ENCODE results near the gene ABCD4. TPM values are rescaled to one million over a fixed set of nuclear protein-coding genes. Genes with fewer than 3 reads are reported as not detected.

Gene ABCD4
- total RNA-seq, 4 donors from 2014 or later: 26.1 to 73.4 (median 49.5) TPM

DNA sequence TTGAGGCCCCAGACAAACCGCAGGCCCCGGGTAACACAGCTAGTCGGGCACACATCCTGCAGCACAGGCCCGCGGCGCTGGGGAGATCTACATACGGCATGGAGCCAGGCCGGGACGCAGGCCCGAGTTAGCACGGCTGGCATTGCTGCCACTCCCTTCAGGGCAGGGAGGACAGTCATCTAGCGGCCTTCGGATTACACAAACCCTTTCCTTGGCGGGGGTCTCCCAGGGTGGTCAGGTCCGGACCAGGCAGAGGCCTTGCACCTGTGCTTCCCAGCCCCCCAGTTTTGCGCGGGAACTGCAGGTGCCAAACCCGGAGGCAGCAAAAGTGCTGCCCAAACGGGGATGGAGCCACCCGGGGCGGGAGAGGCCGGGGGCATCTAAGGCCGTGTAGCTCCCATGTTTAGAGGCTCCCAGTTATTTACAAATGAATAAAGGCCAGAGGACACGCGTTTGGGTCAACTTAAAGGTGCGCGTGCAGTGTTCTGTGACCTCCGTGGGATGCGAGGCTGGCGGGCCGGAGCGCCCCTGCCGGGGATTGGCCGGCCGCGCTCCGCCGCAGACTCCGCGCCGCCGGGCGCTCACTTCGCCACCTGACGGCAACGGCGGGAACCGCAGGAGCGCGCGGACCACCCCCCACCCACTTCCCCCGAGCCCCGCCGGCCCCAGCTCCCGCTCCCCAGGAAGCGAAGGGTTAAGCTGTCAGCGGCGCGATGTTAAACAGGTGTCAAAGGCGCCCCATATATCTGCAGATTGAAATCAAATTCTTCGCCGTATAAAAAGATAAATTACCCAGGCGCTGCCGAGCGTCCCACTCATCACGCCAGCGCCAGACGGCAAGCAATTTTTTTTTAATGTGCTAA, 45.4 kb downstream of the ABCD4 start:
- TF ChIP-seq POLR2A (IDR thresholded peaks at IDR 0.05): no peak
- TF ChIP-seq CTCF (IDR thresholded peaks at IDR 0.05): peak; percentile 67 to 96 (median 86)

GRCh38 chr14:74255281-74255680, 47.5 kb downstream of the ABCD4 start:
- intact Hi-C loops (cut with DNase I; ENCODE audit: low total_unique reads): no loop called here
- Histone ChIP-seq H3K4me3 (no peak overlapping the region), H3K4me1 (no peaks in the 10 kb centered on the region), H3K9me3 (no peaks in the 10 kb centered on the region), H3K27ac (no peak overlapping the region), H3K27me3 (peaks cover 0 to 4% of the 10 kb centered on the region in 2 donors), H3K36me3 (no peaks in the 10 kb centered on the region)
- TF ChIP-seq POLR2A (IDR thresholded peaks at IDR 0.05): no peak
- no peak for TF ChIP-seq CTCF (IDR thresholded peaks at IDR 0.05)
- DNase-seq: no peak

More for the DNA sequence above, 45.4 kb downstream of the ABCD4 start:
- Histone ChIP-seq H3K36me3 (no peaks in the 10 kb centered on the region), H3K9me3 (no peaks in the 10 kb centered on the region), H3K4me1 (no peaks in the 10 kb centered on the region), H3K27me3 (peaks cover 0 to 4% of the 10 kb centered on the region in 2 donors), H3K27ac (no peak overlapping the region), H3K4me3 (peak overlapping the region; percentile 42 to 48)
- DNase-seq: peak in 1 of 2 donors; percentile 40
- intact Hi-C loops (cut with DNase I; ENCODE audit: low total_unique reads): no loop called here

DNA sequence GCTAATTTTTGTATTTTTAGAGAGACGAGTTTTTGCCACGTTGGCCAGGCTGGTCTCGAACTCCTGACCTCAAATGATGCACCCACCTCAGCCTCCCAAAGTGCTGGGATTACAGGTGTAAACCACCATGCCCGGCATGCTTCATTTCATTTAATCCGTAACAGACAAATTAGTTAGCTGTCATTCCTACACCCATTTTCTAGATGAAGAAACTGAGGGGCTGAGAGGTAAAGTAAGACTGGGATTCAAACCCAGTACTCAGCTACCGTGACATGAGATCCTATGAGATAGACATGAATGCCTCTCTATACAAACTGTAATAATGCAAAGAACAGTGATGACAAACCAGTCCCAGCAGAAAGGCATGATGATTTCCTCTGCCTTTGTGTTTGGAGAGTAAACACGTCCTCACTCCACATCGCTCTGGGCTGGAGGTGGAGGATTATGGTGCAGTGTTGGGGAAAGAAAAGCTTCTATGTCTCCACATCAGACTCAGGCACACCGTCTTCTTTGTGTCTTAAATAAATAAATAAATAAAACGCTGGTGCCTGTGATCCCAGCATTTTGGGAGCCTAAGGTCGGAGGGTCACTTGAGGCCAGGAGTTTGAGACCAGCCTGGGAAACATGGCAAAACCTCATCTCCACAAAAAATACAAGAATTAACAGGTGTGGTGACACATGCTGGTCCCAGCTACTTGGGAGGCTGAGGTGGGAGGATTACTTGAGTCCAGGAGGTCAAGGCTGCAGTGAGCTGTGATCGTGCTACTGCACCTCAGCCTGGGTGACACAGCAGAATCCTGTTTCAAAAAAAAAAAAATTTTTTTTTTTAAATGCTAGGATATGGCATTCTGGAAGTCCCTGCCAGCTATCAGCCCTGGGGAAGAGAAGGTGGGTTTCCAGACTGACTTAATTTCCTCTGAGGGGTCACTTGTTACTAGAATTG, 53.0 kb downstream of the ABCD4 start:
- no peaks in the 10 kb centered on the region for H3K36me3 ChIP-seq
- H3K27me3 ChIP-seq: peaks cover 0 to 3% of the 10 kb centered on the region in 2 donors
- H3K4me3 ChIP-seq: no peak overlapping the region
- no peak for DNase-seq
- intact Hi-C loops (cut with DNase I; ENCODE audit: low total_unique reads): no loop called here
- no peaks in the 10 kb centered on the region for H3K4me1 ChIP-seq
- H3K9me3 ChIP-seq: no peaks in the 10 kb centered on the region
- TF ChIP-seq CTCF (IDR thresholded peaks at IDR 0.05): no peak
- TF ChIP-seq POLR2A (IDR thresholded peaks at IDR 0.05): no peak
- H3K27ac ChIP-seq: no peak overlapping the region

GRCh38 chr14:74248017-74248416, 54.7 kb downstream of the ABCD4 start:
- peaks cover 0 to 12% of the 10 kb centered on the region in 2 donors for H3K27me3 ChIP-seq
- no peak for DNase-seq
- H3K27ac ChIP-seq: no peak overlapping the region
- no peaks in the 10 kb centered on the region for H3K36me3 ChIP-seq
- no peaks in the 10 kb centered on the region for H3K4me1 ChIP-seq
- no peak overlapping the region for H3K4me3 ChIP-seq
- no peaks in the 10 kb centered on the region for H3K9me3 ChIP-seq
- TF ChIP-seq CTCF (IDR thresholded peaks at IDR 0.05) (no peak), POLR2A (IDR thresholded peaks at IDR 0.05) (no peak)
- intact Hi-C loops (cut with DNase I; ENCODE audit: low total_unique reads): no loop called here
